Uterus (tissue), 4 donors: ENCODE data around the gene ACTBL2. TPM values are rescaled to one million over a fixed set of nuclear protein-coding genes. Genes with fewer than 3 reads are reported as not detected.

ENCODE experiments used
- DNase-seq, 2 donors: peaks; one replicate each; pipeline ENCODE4 v3.0.0-alpha.2; 2019 to 2020
- H3K27ac ChIP-seq, 2 donors: fragments of 200-600 bp; sonication (generic); 1 replicate in 1 of 2; 2 replicates in 1 of 2; pipeline ENCODE4 v1.5.1; 2016 to 2018
- H3K27me3 ChIP-seq, 2 donors: fragments of 200-600 bp; sonication (generic); one replicate each; pipeline ENCODE4 v1.5.1; 2018 to 2019; ENCODE audit warnings: control low read depth in 1 of 2
- H3K36me3 ChIP-seq, 2 donors: fragments of 200-600 bp; sonication (generic); one replicate each; pipeline ENCODE4 v1.5.1; 2019; ENCODE audit warnings: control low read depth in 1 of 2
- H3K4me1 ChIP-seq, 2 donors: fragments of 200-600 bp; sonication (generic); one replicate each; pipeline ENCODE4 v1.5.1; 2018 to 2019; ENCODE audit warnings: control low read depth in 1 of 2
- H3K4me3 ChIP-seq, 2 donors: fragments of 200-600 bp; sonication (generic); 1 replicate in 1 of 2; 2 replicates in 1 of 2; pipeline ENCODE4 v1.5.1; 2018 to 2019; ENCODE audit warnings: mild to moderate bottlenecking in 1 of 2
- H3K9me3 ChIP-seq, 2 donors: fragments of 200-600 bp; sonication (generic); one replicate each; pipeline ENCODE4 v1.5.1; 2019; ENCODE audit warnings: control low read depth in 1 of 2
- CTCF ChIP-seq, 4 experiments: fragments of 200-600 bp in 2 of 4; fragments of 450-650 bp in 2 of 4; sonication (generic) in 2 of 4; IDR thresholded peaks; one replicate each; pipeline ENCODE4 v1.5.1; 2016 to 2019; ENCODE audit warnings: antibody characterized with exemption in 4 of 4, mild to moderate bottlenecking in 2 of 4, moderate library complexity in 1 of 4
- POLR2A ChIP-seq, 2 donors: fragments of 450-650 bp; IDR thresholded peaks; one replicate each; pipeline ENCODE4 v1.6.1; 2016; ENCODE audit warnings: antibody characterized with exemption in 2 of 2, mild to moderate bottlenecking in 1 of 2, moderate library complexity in 1 of 2
- intact Hi-C: fragments of 100-400 bp; cut with DNase I; formaldehyde crosslinking; loops from one replicate; pipeline ENCODE4 v1.15.1; 2023; ENCODE audit warnings: low total_unique reads
- total RNA-seq, 4 donors: library from RNA; depleted of rRNA in 3 of 4; stranded (reverse); fragments of >200 nt in 3 of 4; gene quantifications; one replicate each; pipeline versions ENCODE4 v1.1.0 to v1.2.4, GENCODE V29; 2014 to 2023
- donor health status: DM: yes; HTN: yes; CAD: no.

Gene ACTBL2
- total RNA-seq, 4 donors from 2014 or later, result not detected

GRCh38 chr5:57493034-57493433 is 10.4 kb upstream of the ACTBL2 start:
- no peaks in the 10 kb centered on the region for H3K27me3 ChIP-seq

GRCh38 chr5:57492632-57493031 is 10.0 kb upstream of the ACTBL2 start:
- intact Hi-C loops, result no loop called here

More at GRCh38 chr5:57493034-57493433, 10.4 kb upstream of the ACTBL2 start:
- H3K4me1 ChIP-seq, result no peaks in the 10 kb centered on the region
- no peak for DNase-seq
- no peak overlapping the region for H3K27ac ChIP-seq
- no peak overlapping the region for H3K4me3 ChIP-seq
- no peaks in the 10 kb centered on the region for H3K9me3 ChIP-seq
- H3K36me3 ChIP-seq, result no peaks in the 10 kb centered on the region
- intact Hi-C loops, result no loop called here
- TF ChIP-seq CTCF (IDR thresholded peaks at IDR 0.05) (no peak), POLR2A (IDR thresholded peaks at IDR 0.05) (no peak)

DNA sequence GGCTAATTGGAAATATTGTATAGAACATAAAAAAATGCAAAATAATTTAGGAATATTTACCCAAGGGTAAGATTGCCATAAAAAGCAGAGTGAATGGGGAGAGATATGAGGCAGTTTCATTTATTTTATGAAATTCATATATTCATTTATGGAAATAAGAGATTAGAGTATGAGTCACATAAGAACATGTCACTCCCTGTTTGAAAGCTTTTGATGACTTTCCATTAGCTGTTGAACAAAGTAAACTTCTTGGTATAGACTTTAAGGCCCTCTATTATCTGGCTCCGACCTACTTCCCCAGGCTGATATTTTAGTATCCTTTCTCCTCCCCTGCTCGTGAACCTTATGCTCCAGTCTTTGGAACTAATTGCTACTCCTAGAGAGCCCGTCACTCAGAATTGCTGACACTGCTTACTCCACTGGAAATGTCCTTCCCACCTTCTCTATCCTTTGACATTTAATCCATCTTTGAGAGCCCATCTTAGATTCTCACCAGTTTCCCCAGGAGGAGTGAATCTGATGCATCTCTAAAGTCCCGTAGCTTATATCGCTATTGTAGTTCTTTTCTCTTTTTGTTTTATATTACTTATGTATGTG is 8.9 kb upstream of the ACTBL2 start:
- Histone ChIP-seq H3K27me3 (no peaks in the 10 kb centered on the region), H3K9me3 (no peaks in the 10 kb centered on the region), H3K4me3 (no peak overlapping the region), H3K27ac (no peak overlapping the region), H3K36me3 (no peaks in the 10 kb centered on the region), H3K4me1 (no peaks in the 10 kb centered on the region)
- TF ChIP-seq POLR2A (IDR thresholded peaks at IDR 0.05) (no peak), CTCF (IDR thresholded peaks at IDR 0.05) (no peak)
- intact Hi-C loops, result no loop called here
- no peak for DNase-seq

More at GRCh38 chr5:57492632-57493031, 10.0 kb upstream of the ACTBL2 start:
- Histone ChIP-seq H3K27ac (no peak overlapping the region), H3K36me3 (no peaks in the 10 kb centered on the region), H3K9me3 (no peaks in the 10 kb centered on the region), H3K27me3 (no peaks in the 10 kb centered on the region), H3K4me1 (no peaks in the 10 kb centered on the region), H3K4me3 (no peak overlapping the region)
- no peak for DNase-seq
- TF ChIP-seq CTCF (IDR thresholded peaks at IDR 0.05), result no peak
- no peak for TF ChIP-seq POLR2A (IDR thresholded peaks at IDR 0.05)

- Histone ChIP-seq H3K27me3 (no peaks in the 10 kb centered on the region), H3K27ac (no peak overlapping the region), H3K4me1 (no peaks in the 10 kb centered on the region), H3K9me3 (no peaks in the 10 kb centered on the region), H3K4me3 (no peak overlapping the region), H3K36me3 (no peaks in the 10 kb centered on the region)
- TF ChIP-seq CTCF (IDR thresholded peaks at IDR 0.05) (no peak), POLR2A (IDR thresholded peaks at IDR 0.05) (no peak)
- intact Hi-C loops, result no loop called here
- peak in 1 of 2 donors; percentile 19 for DNase-seq
Observed at GRCh38 chr5:57488215-57488955, 5.8 kb upstream of the ACTBL2 start.

DNA sequence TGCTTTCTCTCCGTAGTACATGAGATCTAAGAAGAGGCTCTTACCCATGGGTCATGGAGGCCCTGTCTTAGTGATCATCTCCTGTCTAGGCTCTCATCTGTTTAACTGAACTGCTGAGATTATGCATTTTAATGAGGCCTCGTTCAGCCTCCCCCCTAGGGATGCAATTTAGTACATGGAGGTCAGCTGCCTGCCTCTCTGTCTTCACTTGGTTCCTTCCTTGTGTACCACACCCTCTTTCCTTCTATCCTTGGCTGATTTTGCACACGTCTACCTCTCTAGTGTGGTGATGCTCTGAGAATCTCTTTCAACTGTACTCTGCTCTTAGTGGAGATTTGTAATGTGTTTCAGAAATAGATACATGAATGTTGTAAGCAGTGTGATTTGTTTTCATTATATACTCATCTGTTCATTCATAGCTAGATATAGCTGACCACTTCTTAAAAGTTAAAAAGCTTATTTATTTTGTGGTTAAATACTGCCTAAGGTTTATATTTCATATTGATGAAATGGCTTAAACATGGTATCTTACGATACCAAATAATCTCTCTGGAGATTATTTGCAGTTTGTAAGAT is 3.5 kb upstream of the ACTBL2 start:
- Histone ChIP-seq H3K27me3 (no peaks in the 10 kb centered on the region), H3K4me1 (no peaks in the 10 kb centered on the region), H3K9me3 (no peaks in the 10 kb centered on the region), H3K27ac (no peak overlapping the region), H3K36me3 (no peaks in the 10 kb centered on the region), H3K4me3 (no peak overlapping the region)
- DNase-seq, result no peak
- intact Hi-C loops, result no loop called here
- TF ChIP-seq CTCF (IDR thresholded peaks at IDR 0.05) (no peak), POLR2A (IDR thresholded peaks at IDR 0.05) (no peak)
